GM10266 (cell line): ENCODE measurements around the gene ULK1.

ENCODE experiments used
- DNase-seq: peaks from one replicate; pipeline ENCODE4 v3.0.0; 2012; ENCODE audit errors: extremely low spot score
- CTCF ChIP-seq: IDR thresholded peaks from 2 replicates; pipeline ENCODE4 v1.5.1; 2012; ENCODE audit warnings: mild to moderate bottlenecking, low read depth; ENCODE audit not compliant: control insufficient read depth, insufficient read depth; ENCODE audit errors: missing control alignments

The ULK1 gene

DNA sequence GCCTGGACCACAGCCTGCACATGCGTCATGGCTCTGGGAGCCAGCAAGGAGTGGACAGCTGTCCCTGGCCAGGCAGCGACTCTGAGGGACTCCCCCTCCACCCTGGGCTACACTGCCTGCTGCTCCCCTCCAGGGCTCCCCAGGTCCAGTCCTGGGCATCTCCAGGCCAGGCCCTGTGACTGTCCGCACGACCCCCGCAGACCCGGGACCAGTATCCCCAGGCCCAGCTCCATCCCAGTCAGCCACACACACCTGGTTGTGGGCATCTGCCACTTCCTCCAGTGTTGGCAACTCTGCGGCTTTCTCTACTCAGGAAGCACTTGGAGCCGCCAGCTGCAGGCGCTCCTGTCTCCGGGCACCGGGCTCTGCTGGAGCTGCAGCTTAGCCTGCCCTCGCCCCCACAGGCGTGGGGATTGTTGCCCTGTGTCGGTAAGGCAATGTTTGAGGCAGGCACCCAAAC lies 2.4 kb downstream of the ULK1 start:
- no peak for TF ChIP-seq CTCF
- DNase-seq: peak; percentile 19

GRCh38 chr12:131897276-131897675 lies 2.9 kb downstream of the ULK1 start:
- no peak for TF ChIP-seq CTCF
- DNase-seq: no peak

DNA sequence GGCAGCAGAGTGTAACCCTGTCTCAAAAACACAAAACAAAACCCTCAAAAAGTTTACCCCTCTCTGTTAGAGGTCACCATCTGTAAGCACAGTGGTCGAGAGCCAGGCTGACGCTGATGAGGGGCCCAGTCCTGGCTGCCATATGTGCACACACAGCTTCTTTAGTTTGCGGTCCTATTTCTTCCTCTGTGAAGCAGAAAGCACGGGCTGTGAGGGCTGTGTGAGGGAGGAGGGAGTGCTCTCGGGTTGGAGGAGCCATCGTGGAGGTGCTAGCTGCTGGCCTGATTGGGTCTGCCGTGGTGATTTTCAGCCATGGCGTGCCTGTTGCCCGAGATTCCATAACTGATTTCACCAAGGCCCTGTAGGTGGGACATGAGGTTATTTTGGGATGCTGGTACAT lies 3.5 kb downstream of the ULK1 start:
- TF ChIP-seq CTCF: no peak
- no peak for DNase-seq

- no peak for TF ChIP-seq CTCF
- DNase-seq: no peak
Observed at GRCh38 chr12:131900397-131900796, 6.0 kb downstream of the ULK1 start.

- no peak for TF ChIP-seq CTCF
- no peak for DNase-seq
Observed at GRCh38 chr12:131901431-131902331, 7.3 kb downstream of the ULK1 start.

GRCh38 chr12:131902332-131903241 lies 8.2 kb downstream of the ULK1 start:
- TF ChIP-seq CTCF: no peak
- no peak for DNase-seq
